Muscle of leg (tissue), 11 donors: Measurements from ENCODE around the gene ANAPC2. TPM values are rescaled to one million over a fixed set of nuclear protein-coding genes. Genes with fewer than 3 reads are reported as not detected.

Source experiments
- DNase-seq: peaks from one replicate; pipeline ENCODE4 v3.0.0; 2013
- H3K27ac ChIP-seq: one replicate; pipeline ENCODE4 v1.5.1; 2013; ENCODE audit warnings: mild to moderate bottlenecking, low read length, control low read depth
- H3K27me3 ChIP-seq: one replicate; pipeline ENCODE4 v1.6.1; 2013; ENCODE audit warnings: low read length; ENCODE audit not compliant: control insufficient read depth, insufficient read depth
- H3K36me3 ChIP-seq: one replicate; pipeline ENCODE4 v1.6.1; 2013; ENCODE audit warnings: low read length; ENCODE audit not compliant: control insufficient read depth, insufficient read depth
- H3K4me1 ChIP-seq: one replicate; pipeline ENCODE4 v1.6.1; 2013; ENCODE audit warnings: low read length; ENCODE audit not compliant: control insufficient read depth, insufficient read depth
- H3K4me3 ChIP-seq: one replicate; pipeline ENCODE4 v1.5.1; 2013; ENCODE audit warnings: low read length, control low read depth
- H3K9me3 ChIP-seq: replicated peaks from 2 replicates; pipeline ENCODE4 v1.6.1; 2013; ENCODE audit warnings: low read depth, low read length; ENCODE audit not compliant: control insufficient read depth
- WGBS: methylation state at CpG from one replicate; pipeline ENCODE4 v1.1.5; 2013; ENCODE audit warnings: missing lambda C conversion rate; ENCODE audit not compliant: insufficient coverage; 5-methylcytosine and 5-hydroxymethylcytosine counted together
- polyA plus RNA-seq, 8 donors: library from polyadenylated mRNA; unstranded; fragments of 120-200 nt; gene quantifications; one replicate each; pipeline versions ENCODE4 v1.2.1 to v1.2.3, GENCODE V29; 2013; ENCODE audit warnings: inconsistent platforms in 1 of 8, low replicate concordance in 1 of 8; ENCODE audit not compliant: insufficient read length in 8 of 8, insufficient read depth in 1 of 8
- total RNA-seq: library from RNA; stranded (reverse); fragments of 120-200 nt; gene quantifications from one replicate; pipeline ENCODE4 v1.2.4, GENCODE V29; 2013

Gene ANAPC2
- total and polyA plus RNA-seq, 9 donors = 20.4 to 41.6 (median 31.1) TPM

GRCh38 chr9:137161558-137162486 is 26.5 kb downstream of the ANAPC2 start:
- Histone ChIP-seq H3K36me3 (no peaks in the 10 kb centered on the region), H3K4me1 (peaks cover 3% of the 10 kb centered on the region), H3K9me3 (no peaks in the 10 kb centered on the region), H3K27me3 (peaks cover 99% of the 10 kb centered on the region), H3K27ac (no peak overlapping the region), H3K4me3 (no peak overlapping the region)
- WGBS = 3% methylated on average over 63 of the region's 71 CpGs
- DNase-seq = no peak

DNA sequence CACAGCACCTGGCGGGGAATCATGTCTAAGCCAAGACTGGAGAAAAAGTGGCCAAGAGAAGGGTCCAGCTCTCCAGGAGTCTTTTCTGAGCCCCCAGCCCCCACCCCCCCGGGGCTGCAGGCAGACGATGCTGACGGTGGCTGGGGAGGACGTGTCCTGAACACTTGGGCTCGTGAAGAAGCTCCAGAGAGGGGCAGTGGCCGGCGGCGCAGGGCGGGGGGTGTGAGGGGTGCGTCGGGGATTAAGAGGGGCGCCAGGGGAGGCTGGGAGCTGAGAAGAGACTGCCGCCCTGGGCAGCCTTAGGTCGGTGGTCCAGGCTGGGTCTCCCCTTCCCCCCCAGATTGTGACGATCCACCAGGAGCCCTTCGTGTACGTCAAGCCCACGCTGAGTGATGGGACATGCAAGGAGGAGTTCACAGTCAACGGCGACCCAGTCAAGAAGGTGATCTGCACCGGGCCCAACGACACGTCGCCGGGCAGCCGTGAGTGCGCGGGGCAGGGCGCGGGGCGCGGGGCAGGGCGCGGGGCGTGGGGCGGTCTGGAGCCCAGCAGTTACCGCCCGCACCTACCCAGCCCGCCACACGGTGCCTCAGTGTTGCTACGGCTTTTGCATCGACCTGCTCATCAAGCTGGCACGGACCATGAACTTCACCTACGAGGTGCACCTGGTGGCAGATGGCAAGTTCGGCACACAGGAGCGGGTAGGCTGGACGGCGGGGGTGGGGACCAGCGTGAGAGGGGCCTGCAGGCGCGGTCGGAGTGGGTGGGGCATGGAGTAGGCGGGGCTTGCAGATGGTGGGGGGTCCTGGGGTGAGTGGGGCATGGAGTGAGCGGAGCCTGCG is 27.4 kb downstream of the ANAPC2 start:
- Histone ChIP-seq H3K27ac (no peak overlapping the region), H3K9me3 (no peaks in the 10 kb centered on the region), H3K4me1 (peaks cover 5% of the 10 kb centered on the region), H3K27me3 (peaks cover 99% of the 10 kb centered on the region), H3K36me3 (no peaks in the 10 kb centered on the region), H3K4me3 (no peak overlapping the region)
- no peak for DNase-seq
- 29% methylated on average over 50 of the region's 56 CpGs for WGBS

DNA sequence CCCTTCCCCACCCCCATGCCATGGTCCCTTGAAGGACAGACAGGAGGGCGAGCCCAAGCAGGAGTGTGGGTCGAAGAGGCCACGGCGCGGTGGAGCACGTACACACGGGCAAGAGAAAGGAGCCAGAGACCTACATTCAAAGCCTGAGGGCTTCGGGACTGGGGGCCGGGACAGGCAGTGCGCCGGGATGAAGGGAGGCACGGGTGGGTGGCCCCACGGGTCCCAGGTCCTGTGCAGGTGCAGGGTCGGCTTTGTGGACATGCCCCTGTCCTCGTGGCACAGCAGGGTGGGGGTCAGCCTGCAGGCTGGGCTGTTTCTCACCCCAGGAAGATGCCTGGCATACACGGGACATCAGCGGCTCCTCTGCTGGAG is 28.3 kb downstream of the ANAPC2 start:
- peaks cover 5% of the 10 kb centered on the region for H3K4me1 ChIP-seq
- no peaks in the 10 kb centered on the region for H3K9me3 ChIP-seq
- 70% methylated on average over 16 of the region's 17 CpGs for WGBS
- H3K4me3 ChIP-seq = no peak overlapping the region
- peaks cover 98% of the 10 kb centered on the region for H3K27me3 ChIP-seq
- no peaks in the 10 kb centered on the region for H3K36me3 ChIP-seq
- DNase-seq = no peak
- H3K27ac ChIP-seq = no peak overlapping the region

DNA sequence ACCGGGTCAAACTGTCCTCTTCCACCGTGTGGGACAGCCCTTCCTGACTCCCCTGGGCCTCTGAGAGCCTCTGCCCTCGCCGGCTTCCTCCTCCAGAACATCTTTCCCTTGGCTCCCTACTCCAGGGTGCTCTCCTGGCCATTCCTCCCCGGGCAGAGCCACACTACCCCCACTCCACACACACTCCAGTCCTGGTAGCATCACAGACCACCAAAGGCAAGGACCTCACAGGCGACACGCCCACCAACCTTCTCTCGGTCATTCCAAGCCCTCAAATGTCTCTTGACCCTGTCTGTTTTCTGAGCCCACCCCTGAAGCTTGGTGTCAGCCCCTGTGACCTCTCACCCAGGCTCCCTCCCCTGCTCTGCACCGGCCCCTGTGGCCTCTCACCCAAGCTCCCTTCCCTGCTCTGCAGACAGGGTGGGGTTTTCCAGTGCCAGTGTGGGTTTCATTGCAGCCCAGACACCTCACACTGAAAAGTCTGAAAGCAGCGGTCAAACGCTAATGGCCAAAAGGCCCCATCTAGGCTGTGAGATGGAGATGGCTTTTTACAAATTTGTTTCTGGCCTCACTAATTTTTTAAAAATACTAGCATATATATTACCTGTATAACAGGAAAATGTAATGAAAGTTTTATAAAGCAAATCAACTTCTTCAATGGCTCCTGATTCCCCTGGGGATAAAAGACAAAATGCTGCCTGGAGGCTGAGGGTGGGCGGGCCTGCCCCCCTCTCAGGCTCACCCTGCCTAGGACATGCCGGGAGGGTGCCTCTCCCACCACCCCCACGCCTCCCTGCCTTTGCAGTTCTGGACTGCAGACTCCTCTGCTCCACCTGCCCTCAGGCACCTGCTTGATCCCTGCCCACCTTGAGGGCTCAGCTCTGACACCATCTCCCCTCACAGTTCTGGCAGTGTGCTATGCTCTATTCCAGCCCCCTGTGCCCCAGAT is 29.0 kb downstream of the ANAPC2 start:
- H3K9me3 ChIP-seq = no peaks in the 10 kb centered on the region
- WGBS = 22% methylated on average over 10 of the region's 14 CpGs
- DNase-seq = no peak
- peaks cover 5% of the 10 kb centered on the region for H3K4me1 ChIP-seq
- H3K4me3 ChIP-seq = no peak overlapping the region
- peaks cover 93% of the 10 kb centered on the region for H3K27me3 ChIP-seq
- no peak overlapping the region for H3K27ac ChIP-seq
- no peaks in the 10 kb centered on the region for H3K36me3 ChIP-seq

GRCh38 chr9:137158625-137159024 is 29.7 kb downstream of the ANAPC2 start:
- no CpG with 5 or more reads among the region's 4 CpGs for WGBS
- no peak for DNase-seq
- Histone ChIP-seq H3K27me3 (peaks cover 86% of the 10 kb centered on the region), H3K9me3 (no peaks in the 10 kb centered on the region), H3K27ac (no peak overlapping the region), H3K36me3 (no peaks in the 10 kb centered on the region), H3K4me1 (peaks cover 5% of the 10 kb centered on the region), H3K4me3 (no peak overlapping the region)

GRCh38 chr9:137157618-137158415 is 30.5 kb downstream of the ANAPC2 start:
- Histone ChIP-seq H3K36me3 (no peaks in the 10 kb centered on the region), H3K27ac (no peak overlapping the region), H3K27me3 (peaks cover 78% of the 10 kb centered on the region), H3K9me3 (no peaks in the 10 kb centered on the region), H3K4me1 (peaks cover 3% of the 10 kb centered on the region), H3K4me3 (no peak overlapping the region)
- WGBS = 56% methylated on average over 17 of the region's 19 CpGs
- DNase-seq = no peak

- Histone ChIP-seq H3K4me1 (peaks cover 3% of the 10 kb centered on the region), H3K36me3 (no peaks in the 10 kb centered on the region), H3K4me3 (no peak overlapping the region), H3K27me3 (peaks cover 67% of the 10 kb centered on the region), H3K9me3 (no peaks in the 10 kb centered on the region), H3K27ac (no peak overlapping the region)
- WGBS = 3% methylated on average over 60 of the region's 65 CpGs
- no peak for DNase-seq
Measured at GRCh38 chr9:137156567-137157375, 31.6 kb downstream of the ANAPC2 start.

- peaks cover 3% of the 10 kb centered on the region for H3K4me1 ChIP-seq
- DNase-seq = no peak
- H3K27me3 ChIP-seq = peaks cover 43% of the 10 kb centered on the region
- no peak overlapping the region for H3K27ac ChIP-seq
- no peaks in the 10 kb centered on the region for H3K9me3 ChIP-seq
- no peak overlapping the region for H3K4me3 ChIP-seq
- 89% methylated on average over 7 of the region's 7 CpGs for WGBS
- H3K36me3 ChIP-seq = no peaks in the 10 kb centered on the region
Measured at GRCh38 chr9:137152844-137153405, 35.4 kb downstream of the ANAPC2 start.
